ENCODE measurements around the gene CDC37L1.

GRCh38 chr9:4748612-4749011, 69.2 kb downstream of the CDC37L1 start:
- TF ChIP-seq, protein P1, sequence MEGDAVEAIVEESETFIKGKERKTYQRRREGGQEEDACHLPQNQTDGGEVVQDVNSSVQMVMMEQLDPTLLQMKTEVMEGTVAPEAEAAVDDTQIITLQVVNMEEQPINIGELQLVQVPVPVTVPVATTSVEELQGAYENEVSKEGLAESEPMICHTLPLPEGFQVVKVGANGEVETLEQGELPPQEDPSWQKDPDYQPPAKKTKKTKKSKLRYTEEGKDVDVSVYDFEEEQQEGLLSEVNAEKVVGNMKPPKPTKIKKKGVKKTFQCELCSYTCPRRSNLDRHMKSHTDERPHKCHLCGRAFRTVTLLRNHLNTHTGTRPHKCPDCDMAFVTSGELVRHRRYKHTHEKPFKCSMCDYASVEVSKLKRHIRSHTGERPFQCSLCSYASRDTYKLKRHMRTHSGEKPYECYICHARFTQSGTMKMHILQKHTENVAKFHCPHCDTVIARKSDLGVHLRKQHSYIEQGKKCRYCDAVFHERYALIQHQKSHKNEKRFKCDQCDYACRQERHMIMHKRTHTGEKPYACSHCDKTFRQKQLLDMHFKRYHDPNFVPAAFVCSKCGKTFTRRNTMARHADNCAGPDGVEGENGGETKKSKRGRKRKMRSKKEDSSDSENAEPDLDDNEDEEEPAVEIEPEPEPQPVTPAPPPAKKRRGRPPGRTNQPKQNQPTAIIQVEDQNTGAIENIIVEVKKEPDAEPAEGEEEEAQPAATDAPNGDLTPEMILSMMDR (optimal IDR thresholded peaks at IDR 0.05 in 1 of 3, IDR thresholded peaks at IDR 0.05 in 1 of 3, conservative IDR thresholded peaks at IDR 0.05 in 1 of 3; ENCODE audit: extremely low read depth in 1 of 3, insufficient read depth in 2 of 3, low read length in 3 of 3) = no peak
- TF ChIP-seq EZH2 (IDR thresholded peaks at IDR 0.05; ENCODE audit: low read length) = no peak
